ENCODE data around the gene CD40.

Gene CD40

GRCh38 chr20:46121184-46121930 lies 3.2 kb downstream of the CD40 start:
- H3K27me3 ChIP-seq (replicated peaks; ENCODE audit: control insufficient read depth, insufficient read depth, low read length): no peaks in the 10 kb centered on the region
- H3K36me3 ChIP-seq (ENCODE audit: control insufficient read depth, insufficient read depth, low read length): peaks cover 34% of the 10 kb centered on the region
- H3K4me3 ChIP-seq (replicated peaks; ENCODE audit: low read depth, low read length): peak overlapping the region; percentile 91
- no peak for DNase-seq (ENCODE audit: extremely low read depth, insufficient read length)
- no peak for TF ChIP-seq CTCF (IDR thresholded peaks at IDR 0.05; ENCODE audit: insufficient read depth, low read length, poor library complexity, severe bottlenecking)

GRCh38 chr20:46122071-46122470 lies 4.0 kb downstream of the CD40 start:
- H3K36me3 ChIP-seq (ENCODE audit: control insufficient read depth, insufficient read depth, low read length): peaks cover 37% of the 10 kb centered on the region

DNA sequence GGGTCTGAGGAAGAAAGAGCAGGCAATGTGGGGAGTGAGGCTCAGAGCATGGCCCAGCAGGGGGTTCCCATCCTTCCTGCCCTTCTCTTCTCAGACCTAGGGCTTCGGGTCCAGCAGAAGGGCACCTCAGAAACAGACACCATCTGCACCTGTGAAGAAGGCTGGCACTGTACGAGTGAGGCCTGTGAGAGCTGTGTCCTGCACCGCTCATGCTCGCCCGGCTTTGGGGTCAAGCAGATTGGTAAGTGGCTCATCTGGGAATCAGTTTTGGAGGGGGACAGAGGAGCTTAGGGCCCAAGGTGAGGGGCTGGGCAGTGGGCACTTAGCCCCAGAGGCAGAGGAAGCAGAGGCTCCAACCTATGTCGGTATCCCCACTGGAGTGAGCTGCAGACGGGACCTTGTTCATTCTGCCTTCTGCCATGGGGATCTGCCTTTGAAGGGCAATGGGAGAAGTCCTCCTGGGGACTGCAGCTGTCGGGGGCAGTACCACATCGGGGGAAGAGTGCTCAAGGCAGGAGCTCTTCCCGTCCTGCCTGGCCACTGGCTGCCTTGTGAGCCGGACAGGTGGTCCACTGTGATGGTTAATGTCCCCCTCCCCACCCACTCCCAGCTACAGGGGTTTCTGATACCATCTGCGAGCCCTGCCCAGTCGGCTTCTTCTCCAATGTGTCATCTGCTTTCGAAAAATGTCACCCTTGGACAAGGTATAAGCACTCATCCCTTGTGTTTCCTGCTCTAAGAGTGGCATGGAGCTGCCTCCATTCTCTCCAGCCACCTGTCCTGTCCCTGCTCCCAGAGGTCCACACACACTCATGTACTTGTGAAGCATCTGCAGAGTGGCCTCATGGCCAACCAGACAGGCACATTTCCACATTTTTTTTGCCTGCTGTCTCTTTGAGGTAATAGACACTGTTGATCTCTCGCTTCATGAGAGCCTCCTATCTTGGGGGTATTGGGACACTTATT lies 4.7 kb downstream of the CD40 start:
- DNase-seq (ENCODE audit: extremely low read depth, insufficient read length): no peak
- no peak overlapping the region for H3K4me3 ChIP-seq (replicated peaks; ENCODE audit: low read depth, low read length)

More at GRCh38 chr20:46122071-46122470, 4.0 kb downstream of the CD40 start:
- no peak for TF ChIP-seq CTCF (IDR thresholded peaks at IDR 0.05; ENCODE audit: insufficient read depth, low read length, poor library complexity, severe bottlenecking)
- Histone ChIP-seq H3K27me3 (replicated peaks; ENCODE audit: control insufficient read depth, insufficient read depth, low read length) (no peaks in the 10 kb centered on the region), H3K4me3 (replicated peaks; ENCODE audit: low read depth, low read length) (peak overlapping the region; percentile 10; the same call in 1 of the 2 replicates)
- no peak for DNase-seq (ENCODE audit: extremely low read depth, insufficient read length)

DNA sequence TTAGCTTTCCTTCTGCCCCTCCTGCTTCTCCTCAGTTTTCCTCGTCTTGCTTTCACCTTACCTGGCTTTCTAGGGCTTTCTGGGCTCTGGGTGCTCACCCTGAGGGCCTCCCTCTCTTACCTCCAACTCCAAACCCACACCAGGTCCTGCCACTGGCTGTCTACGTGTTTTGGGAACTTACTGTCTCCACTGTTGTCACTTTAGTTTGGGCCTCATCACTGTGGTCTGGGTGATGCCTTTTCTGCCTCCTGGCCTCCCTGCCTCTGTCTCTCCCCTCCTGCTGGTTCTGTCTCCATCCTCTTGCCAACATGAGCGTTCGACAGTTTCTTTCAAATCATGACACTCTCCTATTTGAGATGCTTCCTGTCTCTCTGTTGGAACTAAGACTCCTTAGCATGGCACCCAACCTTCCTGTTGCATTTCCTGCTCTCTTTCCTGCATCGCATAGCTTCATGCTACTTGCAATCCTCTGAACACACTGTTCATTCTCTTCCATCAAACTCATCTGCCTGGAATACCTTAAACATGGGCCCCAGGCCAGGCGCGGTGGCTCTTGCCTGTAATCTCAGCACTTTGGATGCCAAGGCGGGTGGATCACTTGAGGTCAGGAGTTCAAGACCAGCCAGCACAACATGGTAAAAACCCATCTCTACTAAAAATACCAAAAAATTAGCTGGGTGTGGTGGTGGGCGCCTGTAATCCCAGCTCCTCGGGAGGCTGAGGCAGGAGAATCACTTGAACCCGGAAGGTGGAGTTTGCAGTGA lies 5.5 kb downstream of the CD40 start:
- Histone ChIP-seq H3K27me3 (replicated peaks; ENCODE audit: control insufficient read depth, insufficient read depth, low read length) (no peaks in the 10 kb centered on the region), H3K4me3 (replicated peaks; ENCODE audit: low read depth, low read length) (no peak overlapping the region), H3K36me3 (ENCODE audit: control insufficient read depth, insufficient read depth, low read length) (peaks cover 45% of the 10 kb centered on the region)
- no peak for DNase-seq (ENCODE audit: extremely low read depth, insufficient read length)
- TF ChIP-seq CTCF (IDR thresholded peaks at IDR 0.05; ENCODE audit: insufficient read depth, low read length, poor library complexity, severe bottlenecking): no peak

More for the DNA sequence above, 4.7 kb downstream of the CD40 start:
- peaks cover 40% of the 10 kb centered on the region for H3K36me3 ChIP-seq (ENCODE audit: control insufficient read depth, insufficient read depth, low read length)
- no peaks in the 10 kb centered on the region for H3K27me3 ChIP-seq (replicated peaks; ENCODE audit: control insufficient read depth, insufficient read depth, low read length)
- TF ChIP-seq CTCF (IDR thresholded peaks at IDR 0.05; ENCODE audit: insufficient read depth, low read length, poor library complexity, severe bottlenecking): no peak

DNA sequence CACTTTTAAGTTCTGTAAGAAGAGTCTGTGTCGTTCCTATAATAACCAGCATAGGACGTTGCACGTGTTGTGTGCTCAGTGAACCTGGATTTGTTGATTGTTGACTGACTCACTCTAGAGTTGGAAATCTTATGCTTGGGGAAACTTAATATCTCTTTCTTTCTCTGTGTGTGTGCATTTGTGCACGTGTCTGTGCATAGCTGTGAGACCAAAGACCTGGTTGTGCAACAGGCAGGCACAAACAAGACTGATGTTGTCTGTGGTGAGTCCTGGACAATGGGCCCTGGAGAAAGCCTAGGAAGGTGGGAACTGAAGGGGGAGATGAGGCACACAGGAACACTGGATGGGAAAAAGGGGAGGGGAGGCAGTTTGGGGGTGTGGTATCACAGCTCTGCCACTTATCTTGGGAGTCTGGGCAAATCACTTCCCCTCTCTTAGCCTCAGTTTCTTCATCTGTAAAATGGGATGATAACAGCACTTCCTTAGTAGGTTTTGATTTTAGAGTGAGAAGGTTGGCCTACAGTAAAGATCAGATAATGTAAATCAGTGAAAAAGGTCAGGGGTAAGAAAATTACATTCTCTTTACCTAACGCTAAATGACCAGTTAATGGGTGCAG lies 8.4 kb downstream of the CD40 start:
- Histone ChIP-seq H3K27me3 (replicated peaks; ENCODE audit: control insufficient read depth, insufficient read depth, low read length) (no peaks in the 10 kb centered on the region), H3K36me3 (ENCODE audit: control insufficient read depth, insufficient read depth, low read length) (peaks cover 49% of the 10 kb centered on the region), H3K4me3 (replicated peaks; ENCODE audit: low read depth, low read length) (no peak overlapping the region)
- no peak for TF ChIP-seq CTCF (IDR thresholded peaks at IDR 0.05; ENCODE audit: insufficient read depth, low read length, poor library complexity, severe bottlenecking)
- no peak for DNase-seq (ENCODE audit: extremely low read depth, insufficient read length)
